Astrocyte of the cerebellum (primary cell): ENCODE data around the gene COQ5.

Experiments
- DNase-seq: peaks from one replicate; pipeline ENCODE4 v3.0.0-alpha.2; 2011; ENCODE audit warnings: low read depth
- H3K4me3 ChIP-seq: 2 replicates; pipeline ENCODE4 v1.5.1; 2011; ENCODE audit warnings: mild to moderate bottlenecking, low read depth, low read length, moderate library complexity
- in situ Hi-C: cut with HindIII; loops from 2 replicates; pipeline ENCODE4 v1.10.0; 2017; ENCODE audit warnings: low sequenced_read_pairs
- TF ChIP-seq, protein P1 (sequence below): IDR thresholded peaks from 2 replicates; pipeline ENCODE4 v1.5.1; 2012; ENCODE audit warnings: low read length, low read depth, moderate library complexity, mild to moderate bottlenecking; ENCODE audit errors: missing control alignments

Gene COQ5

DNA sequence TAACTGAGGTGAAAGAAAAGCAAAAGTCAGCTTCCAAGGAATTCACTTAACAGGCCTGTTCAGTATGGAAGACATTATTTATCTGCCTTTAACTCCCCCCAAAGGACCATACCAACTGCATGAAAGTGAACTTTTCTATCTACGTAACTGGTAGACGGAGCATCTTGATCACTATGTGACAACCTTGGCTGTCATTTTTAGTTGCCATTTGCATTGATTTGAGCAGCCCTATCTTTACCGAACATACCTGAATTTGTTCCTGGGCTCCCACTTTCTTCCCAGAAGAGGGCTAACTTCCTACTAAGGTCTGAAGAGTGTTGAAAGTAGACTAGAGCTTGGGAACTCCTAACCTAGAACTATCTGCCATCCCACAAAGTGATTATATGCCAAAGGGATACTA, 68.8 kb downstream of the COQ5 start:
- TF ChIP-seq, protein P1, sequence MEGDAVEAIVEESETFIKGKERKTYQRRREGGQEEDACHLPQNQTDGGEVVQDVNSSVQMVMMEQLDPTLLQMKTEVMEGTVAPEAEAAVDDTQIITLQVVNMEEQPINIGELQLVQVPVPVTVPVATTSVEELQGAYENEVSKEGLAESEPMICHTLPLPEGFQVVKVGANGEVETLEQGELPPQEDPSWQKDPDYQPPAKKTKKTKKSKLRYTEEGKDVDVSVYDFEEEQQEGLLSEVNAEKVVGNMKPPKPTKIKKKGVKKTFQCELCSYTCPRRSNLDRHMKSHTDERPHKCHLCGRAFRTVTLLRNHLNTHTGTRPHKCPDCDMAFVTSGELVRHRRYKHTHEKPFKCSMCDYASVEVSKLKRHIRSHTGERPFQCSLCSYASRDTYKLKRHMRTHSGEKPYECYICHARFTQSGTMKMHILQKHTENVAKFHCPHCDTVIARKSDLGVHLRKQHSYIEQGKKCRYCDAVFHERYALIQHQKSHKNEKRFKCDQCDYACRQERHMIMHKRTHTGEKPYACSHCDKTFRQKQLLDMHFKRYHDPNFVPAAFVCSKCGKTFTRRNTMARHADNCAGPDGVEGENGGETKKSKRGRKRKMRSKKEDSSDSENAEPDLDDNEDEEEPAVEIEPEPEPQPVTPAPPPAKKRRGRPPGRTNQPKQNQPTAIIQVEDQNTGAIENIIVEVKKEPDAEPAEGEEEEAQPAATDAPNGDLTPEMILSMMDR, result no peak
- DNase-seq, result no peak
- no peak overlapping the region for H3K4me3 ChIP-seq
- in situ Hi-C loops, result no loop called here

DNA sequence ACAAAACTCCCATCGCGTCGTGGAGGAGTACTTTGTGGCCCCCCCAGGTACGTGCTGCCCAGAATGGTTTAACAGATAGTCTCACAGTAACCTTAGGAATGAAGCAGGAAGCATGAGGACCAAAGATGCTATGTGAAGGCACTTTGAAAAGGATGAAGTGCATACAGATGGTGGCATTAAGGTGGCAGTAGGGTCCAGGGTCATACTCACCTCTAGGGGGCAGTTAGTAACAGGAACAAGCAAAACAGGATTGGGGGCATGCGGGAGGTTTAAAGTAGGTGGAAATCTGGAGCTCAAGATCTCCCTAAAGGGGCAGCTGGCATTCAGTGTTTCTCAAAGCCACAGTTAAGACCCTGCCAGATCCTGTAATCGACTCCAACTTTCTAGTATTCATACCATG, 71.8 kb downstream of the COQ5 start:
- in situ Hi-C loops, result no loop called here
- TF ChIP-seq, protein P1, result peak; percentile 53
- DNase-seq, result no peak

DNA sequence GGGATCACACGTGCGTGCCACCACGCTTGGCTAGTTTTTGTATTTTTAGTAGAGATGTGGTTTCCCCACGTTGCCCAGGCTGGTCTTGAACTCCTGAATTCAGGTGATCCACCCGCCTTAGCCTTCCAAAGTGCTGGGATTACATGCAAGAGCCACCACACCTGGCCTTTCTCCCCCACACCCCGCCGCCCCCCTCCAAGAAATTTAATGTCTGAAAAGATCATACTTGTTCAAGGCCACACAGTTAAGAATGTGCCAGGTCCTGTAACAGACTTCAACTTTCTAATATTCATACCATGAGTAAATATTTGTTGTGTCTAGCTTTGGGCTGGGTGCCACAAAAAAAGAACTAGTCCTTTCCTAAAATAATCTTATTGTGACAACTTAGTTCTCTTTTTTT, 73.7 kb downstream of the COQ5 start:
- no peak for DNase-seq
- in situ Hi-C loops, result no loop called here
- no peak overlapping the region for H3K4me3 ChIP-seq
- TF ChIP-seq, protein P1, result no peak

More for the DNA sequence above, 71.8 kb downstream of the COQ5 start:
- H3K4me3 ChIP-seq, result no peak overlapping the region

DNA sequence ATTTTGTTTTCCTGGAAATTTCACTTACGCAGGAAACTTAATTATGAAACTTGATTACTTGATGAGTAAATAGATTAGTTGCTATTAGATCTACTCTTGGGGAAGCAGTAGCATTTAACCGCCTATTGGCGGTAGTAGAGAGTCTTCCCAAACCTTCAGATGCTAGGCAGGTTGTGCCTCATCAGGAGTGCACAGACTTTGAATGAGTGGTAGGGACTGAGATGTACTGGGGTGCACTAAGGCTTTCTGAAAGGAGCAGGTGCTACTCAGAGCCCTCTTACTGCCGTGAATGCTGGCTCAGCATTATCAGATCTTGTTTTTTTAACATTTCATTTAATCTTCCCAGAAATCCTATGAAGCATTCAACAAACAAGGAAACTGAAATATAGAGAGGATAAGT, 75.0 kb downstream of the COQ5 start:
- DNase-seq, result no peak
- in situ Hi-C loops, result no loop called here
- TF ChIP-seq, protein P1, result peak; percentile 71
- no peak overlapping the region for H3K4me3 ChIP-seq
